ENCODE data around the gene TMEM255B.
"Not testable (repeated sequence)": the region's sequence is repeated elsewhere in the genome, so short reads cannot be mapped to it uniquely, and the experiment has no call there.

TMEM255B gene

GRCh38 chr13:113832631-113833030 is 73.6 kb downstream of the TMEM255B start:
- DNase-seq (ENCODE audit: low read depth, low spot score), result no peak

- no peak for DNase-seq (ENCODE audit: low read depth, low spot score)
Measured at GRCh38 chr13:113833111-113833830, 74.2 kb downstream of the TMEM255B start.

GRCh38 chr13:113834006-113834405 is 75.0 kb downstream of the TMEM255B start:
- not testable (repeated sequence) for DNase-seq (ENCODE audit: low read depth, low spot score)

- DNase-seq (ENCODE audit: low read depth, low spot score), result no peak
Measured at GRCh38 chr13:113834496-113835200, 75.6 kb downstream of the TMEM255B start.

- peak; percentile 82 for DNase-seq (ENCODE audit: low read depth, low spot score)
Measured at GRCh38 chr13:113835461-113836270, 76.6 kb downstream of the TMEM255B start.

GRCh38 chr13:113836768-113837559 is 77.9 kb downstream of the TMEM255B start:
- DNase-seq (ENCODE audit: low read depth, low spot score), result peak; percentile 47

GRCh38 chr13:113837560-113838355 is 78.7 kb downstream of the TMEM255B start:
- peak; percentile 86 for DNase-seq (ENCODE audit: low read depth, low spot score)

- no peak for DNase-seq (ENCODE audit: low read depth, low spot score)
Measured at GRCh38 chr13:113838711-113839201, 79.7 kb downstream of the TMEM255B start.

- no peak for DNase-seq (ENCODE audit: low read depth, low spot score)
Measured at GRCh38 chr13:113839536-113840204, 80.6 kb downstream of the TMEM255B start.

- no peak for DNase-seq (ENCODE audit: low read depth, low spot score)
Measured at GRCh38 chr13:113840541-113841352, 81.7 kb downstream of the TMEM255B start.

- no peak for DNase-seq (ENCODE audit: low read depth, low spot score)
Measured at GRCh38 chr13:113841353-113841650, 82.3 kb downstream of the TMEM255B start.

GRCh38 chr13:113842336-113843062 is 83.5 kb downstream of the TMEM255B start:
- DNase-seq (ENCODE audit: low read depth, low spot score), result no peak

GRCh38 chr13:113843063-113843654 is 84.1 kb downstream of the TMEM255B start:
- no peak for DNase-seq (ENCODE audit: low read depth, low spot score)

GRCh38 chr13:113843864-113844556 is 85.0 kb downstream of the TMEM255B start:
- DNase-seq (ENCODE audit: low read depth, low spot score), result peak; percentile 26

GRCh38 chr13:113845055-113845454 is 86.0 kb downstream of the TMEM255B start:
- no peak for DNase-seq (ENCODE audit: low read depth, low spot score)

GRCh38 chr13:113845723-113846635 is 87.0 kb downstream of the TMEM255B start:
- no peak for DNase-seq (ENCODE audit: low read depth, low spot score)
